Muscle layer of colon (tissue), 2 donors: ENCODE results near the gene GOLGA6L22.
"Not testable (repeated sequence)": the region's sequence is repeated elsewhere in the genome, so short reads cannot be mapped to it uniquely, and the experiment has no call there.

Source experiments
- H3K27ac ChIP-seq: one replicate; pipeline ENCODE4 v1.7.0; 2013; ENCODE audit warnings: low read depth, mild to moderate bottlenecking, low read length, moderate library complexity
- H3K27me3 ChIP-seq, 2 donors: one replicate each; pipeline ENCODE4 v1.7.0; 2013; ENCODE audit warnings: low read length in 2 of 2, mild to moderate bottlenecking in 2 of 2; ENCODE audit not compliant: insufficient read depth in 2 of 2, control insufficient read depth in 1 of 2
- H3K36me3 ChIP-seq: one replicate; pipeline ENCODE4 v1.7.0; 2013; ENCODE audit warnings: mild to moderate bottlenecking, low read length; ENCODE audit not compliant: insufficient read depth
- H3K4me1 ChIP-seq: one replicate; pipeline ENCODE4 v1.7.0; 2013; ENCODE audit warnings: mild to moderate bottlenecking, low read length; ENCODE audit not compliant: insufficient read depth
- H3K4me3 ChIP-seq, 2 donors: one replicate each; pipeline ENCODE4 v1.7.0; 2013; ENCODE audit warnings: low read length in 2 of 2, low read depth in 1 of 2, mild to moderate bottlenecking in 1 of 2, moderate library complexity in 1 of 2
- H3K9ac ChIP-seq: one replicate; pipeline ENCODE4 v1.7.0; 2013; ENCODE audit warnings: low read length
- H3K9me3 ChIP-seq: one replicate; pipeline ENCODE4 v1.7.0; 2013; ENCODE audit warnings: mild to moderate bottlenecking, low read length
- donor health status: abdominal sarcoma.
- donor health status: Adenocarcinoma of cecum.

The GOLGA6L22 gene

DNA sequence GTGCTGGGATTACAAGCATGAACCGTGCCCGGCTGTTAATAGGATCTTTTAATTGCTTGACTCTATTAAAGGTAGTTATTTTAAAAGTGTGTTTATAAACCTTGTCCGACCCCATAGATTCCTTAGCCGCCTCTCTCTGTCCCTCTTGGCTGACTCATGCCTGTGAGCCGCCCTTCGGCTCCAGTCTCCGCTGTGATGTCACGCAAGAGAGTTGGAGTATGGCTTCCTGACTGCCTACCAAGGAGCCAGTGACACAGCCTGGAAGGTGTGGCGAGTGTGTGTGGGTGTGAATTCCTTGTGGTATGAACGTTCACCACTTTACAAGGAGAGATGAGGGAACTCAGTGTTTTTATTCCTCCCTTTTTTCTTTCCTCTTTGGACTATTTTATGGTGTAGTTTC, 43.6 kb downstream of the GOLGA6L22 start:
- not testable (repeated sequence) for H3K9ac ChIP-seq, H3K27ac ChIP-seq, H3K4me3 ChIP-seq, H3K4me1 ChIP-seq, H3K36me3 ChIP-seq, H3K9me3 ChIP-seq, H3K27me3 ChIP-seq

DNA sequence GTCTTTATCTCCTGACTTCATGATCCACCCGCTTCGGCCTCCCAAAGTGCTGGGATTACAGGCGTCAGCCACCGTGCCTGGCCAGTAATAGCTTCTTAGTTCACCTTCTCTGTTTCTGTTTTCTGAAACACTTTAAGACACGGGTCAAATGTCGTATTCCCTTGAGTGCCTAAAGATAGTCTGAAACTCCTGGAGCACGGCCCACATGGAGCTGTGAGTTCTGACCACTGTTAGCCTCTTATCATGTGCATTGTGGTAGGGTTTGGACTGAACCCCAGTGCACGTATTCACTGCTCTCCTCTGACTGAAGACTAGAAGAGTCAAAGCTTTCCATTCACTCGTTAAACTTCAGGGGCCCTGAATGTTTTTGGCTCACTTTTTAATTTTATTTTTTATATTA, 48.3 kb downstream of the GOLGA6L22 start:
- H3K27me3 ChIP-seq, H3K4me1 ChIP-seq, H3K9me3 ChIP-seq, H3K4me3 ChIP-seq, H3K27ac ChIP-seq, H3K36me3 ChIP-seq, H3K9ac ChIP-seq: not testable (repeated sequence)

DNA sequence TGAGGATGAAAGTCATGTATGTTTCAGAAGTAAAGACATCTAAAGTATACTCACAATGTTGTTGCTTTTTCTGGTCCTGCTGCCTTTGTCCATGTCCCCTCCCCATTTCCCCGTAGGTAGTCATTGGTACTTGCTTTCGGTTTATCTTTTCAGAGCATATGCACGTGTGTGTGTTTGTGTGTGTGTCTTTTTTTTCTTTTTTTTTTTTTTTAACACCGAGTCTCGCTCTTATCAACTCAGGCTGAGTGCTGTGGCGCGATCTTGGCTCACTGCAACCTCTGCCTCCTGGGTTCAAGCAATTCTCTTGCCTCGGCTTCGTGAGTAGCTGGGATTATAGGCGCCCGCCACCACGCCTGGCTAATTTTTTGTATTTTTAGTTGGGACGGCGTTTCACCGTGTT, 57.4 kb downstream of the GOLGA6L22 start:
- H3K27ac ChIP-seq, H3K4me1 ChIP-seq, H3K9ac ChIP-seq, H3K9me3 ChIP-seq, H3K36me3 ChIP-seq, H3K27me3 ChIP-seq, H3K4me3 ChIP-seq: not testable (repeated sequence)
